ENCODE results near the gene HVCN1.
"Not testable (repeated sequence)": the region's sequence is repeated elsewhere in the genome, so short reads cannot be mapped to it uniquely, and the experiment has no call there.

Gene HVCN1, protein sequence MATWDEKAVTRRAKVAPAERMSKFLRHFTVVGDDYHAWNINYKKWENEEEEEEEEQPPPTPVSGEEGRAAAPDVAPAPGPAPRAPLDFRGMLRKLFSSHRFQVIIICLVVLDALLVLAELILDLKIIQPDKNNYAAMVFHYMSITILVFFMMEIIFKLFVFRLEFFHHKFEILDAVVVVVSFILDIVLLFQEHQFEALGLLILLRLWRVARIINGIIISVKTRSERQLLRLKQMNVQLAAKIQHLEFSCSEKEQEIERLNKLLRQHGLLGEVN

DNA sequence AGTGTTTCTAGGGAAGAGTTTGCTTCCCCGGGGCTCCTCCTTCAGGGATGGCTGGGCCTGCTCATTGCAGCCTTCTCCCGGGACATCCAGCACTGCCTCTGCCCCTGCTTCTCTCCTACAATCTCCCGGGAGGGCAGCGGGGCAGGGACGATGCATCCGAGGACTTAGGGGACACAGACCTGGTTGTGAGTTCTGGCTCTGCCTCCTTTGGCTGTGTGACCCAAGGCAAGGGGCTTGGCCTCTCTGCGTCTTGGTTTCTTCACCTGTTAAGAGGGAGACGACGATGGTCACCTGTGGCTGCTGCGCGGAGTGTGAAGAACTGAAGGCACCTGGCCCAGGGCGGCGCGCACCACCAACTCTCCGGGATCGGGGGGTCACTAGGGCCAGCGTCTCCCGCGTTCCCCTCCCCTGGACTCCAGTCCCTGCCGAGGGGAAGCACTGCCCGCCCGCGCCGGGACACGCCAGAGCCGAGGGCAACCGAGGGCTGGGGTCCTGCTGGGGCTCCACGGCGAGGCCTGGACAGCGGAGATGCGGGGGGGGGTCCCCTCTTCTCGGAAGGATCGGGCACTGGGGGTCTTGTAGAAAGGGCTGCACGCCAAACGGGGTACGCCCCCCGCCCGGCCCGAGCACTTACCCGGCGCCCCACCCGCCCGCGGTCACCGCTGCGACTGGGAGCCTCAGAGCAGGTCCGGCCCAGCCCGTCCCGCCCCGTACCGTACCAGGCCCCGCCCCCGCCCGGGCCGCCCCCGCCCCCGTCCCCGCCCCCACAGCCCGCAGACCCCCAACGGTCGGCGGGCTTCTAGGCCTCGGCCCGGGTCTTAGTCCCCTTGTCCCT, at the start of gene HVCN1:
Gene HVCN1 (minus strand): TSS at position 670 of the 835 bp plus-strand sequence. CDS start 5,870 bp downstream, outside the sequence.
- no peak for DNase-seq (ENCODE audit: low spot score)

GRCh38 chr12:110737532-110737931, 48.6 kb upstream of the HVCN1 start:
- DNase-seq (ENCODE audit: low spot score) (no peak), FAIRE-seq (no peak)

More for the DNA sequence above, at the start of gene HVCN1:
- no peak for FAIRE-seq

DNA sequence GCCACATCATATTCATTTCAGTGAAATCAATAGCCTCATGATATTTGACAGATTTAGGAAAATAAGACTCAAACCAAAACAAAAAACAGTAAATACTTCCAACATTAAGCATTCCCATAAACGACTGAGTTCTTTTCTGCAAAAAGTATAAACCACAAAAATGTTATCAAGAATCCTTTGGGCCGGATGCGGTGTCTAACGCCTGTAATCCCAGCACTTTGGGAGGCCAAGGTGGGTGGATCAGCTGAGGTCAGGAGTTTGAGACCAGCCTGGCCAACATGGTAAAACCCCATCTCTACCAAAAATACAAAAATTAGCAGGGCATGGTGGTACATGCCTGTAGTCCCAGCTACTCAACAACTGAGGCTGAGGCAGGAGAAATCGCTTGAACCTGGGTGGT, 48.1 kb upstream of the HVCN1 start:
- not testable (repeated sequence) for DNase-seq (ENCODE audit: low spot score); FAIRE-seq

DNA sequence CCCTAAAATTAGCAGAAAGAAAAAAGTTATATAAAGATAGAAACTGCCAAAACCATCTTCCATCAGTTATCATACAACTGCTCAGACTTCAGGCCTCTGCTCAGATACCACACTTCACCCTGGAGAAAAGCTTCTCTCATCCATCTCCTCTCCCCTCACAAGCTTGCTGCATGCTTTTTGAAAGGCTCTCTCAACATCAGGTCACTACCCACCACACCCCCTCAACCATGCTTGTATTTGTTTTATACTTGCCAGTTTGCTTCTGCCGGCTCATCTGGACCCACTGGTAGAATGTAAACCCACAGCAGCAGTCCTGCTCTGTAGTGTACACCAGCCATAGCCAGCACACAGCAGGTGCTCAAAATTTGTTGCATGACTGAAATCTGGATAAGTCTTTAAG, 45.0 kb upstream of the HVCN1 start:
- no peak for FAIRE-seq
- no peak for DNase-seq (ENCODE audit: low spot score)

GRCh38 chr12:110733089-110733715, 44.3 kb upstream of the HVCN1 start:
- DNase-seq (ENCODE audit: low spot score) (no peak), FAIRE-seq (no peak)

- no peak for FAIRE-seq
- no peak for DNase-seq (ENCODE audit: low spot score)
Measured at GRCh38 chr12:110732572-110732971, 43.7 kb upstream of the HVCN1 start.

DNA sequence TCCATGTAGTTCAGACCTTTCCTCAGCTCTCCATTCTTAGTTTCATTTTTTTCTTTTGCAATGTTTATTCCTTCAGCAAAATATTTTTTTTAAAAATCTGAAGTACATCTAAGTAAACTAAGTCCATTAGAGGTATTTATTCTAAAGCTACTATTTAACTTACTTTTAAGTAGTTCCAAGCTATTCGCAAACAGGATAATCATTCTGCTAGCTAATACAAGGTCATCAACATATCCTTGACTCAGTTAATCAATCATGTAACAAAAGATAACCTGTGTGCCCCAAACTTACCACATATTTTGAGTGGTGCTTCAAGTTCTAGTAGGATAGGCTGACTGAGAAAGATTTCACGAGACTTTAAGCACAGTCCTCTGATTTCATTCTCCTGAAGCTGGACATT, 42.6 kb upstream of the HVCN1 start:
- no peak for FAIRE-seq

DNA sequence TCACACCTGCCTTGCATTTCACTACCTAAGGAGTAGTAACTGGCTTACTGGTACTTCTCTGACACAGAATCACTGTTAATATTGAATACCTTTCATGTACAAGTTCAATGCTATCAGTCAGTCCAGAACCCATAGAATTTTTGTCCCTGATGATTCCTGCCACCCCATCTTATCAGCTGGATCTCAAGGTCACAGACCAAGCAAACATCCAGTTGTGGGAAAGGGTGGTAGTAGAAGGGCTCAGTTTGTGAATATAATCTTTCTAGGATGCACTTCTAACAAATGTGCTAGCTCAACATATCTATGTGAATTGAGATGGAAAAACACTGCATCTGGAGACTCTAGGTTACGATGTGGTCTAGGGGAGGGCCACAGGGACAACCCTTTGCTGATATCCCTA, 39.7 kb upstream of the HVCN1 start:
- FAIRE-seq = no peak

More for the DNA sequence above, 42.6 kb upstream of the HVCN1 start:
- no peak for DNase-seq (ENCODE audit: low spot score)

DNA sequence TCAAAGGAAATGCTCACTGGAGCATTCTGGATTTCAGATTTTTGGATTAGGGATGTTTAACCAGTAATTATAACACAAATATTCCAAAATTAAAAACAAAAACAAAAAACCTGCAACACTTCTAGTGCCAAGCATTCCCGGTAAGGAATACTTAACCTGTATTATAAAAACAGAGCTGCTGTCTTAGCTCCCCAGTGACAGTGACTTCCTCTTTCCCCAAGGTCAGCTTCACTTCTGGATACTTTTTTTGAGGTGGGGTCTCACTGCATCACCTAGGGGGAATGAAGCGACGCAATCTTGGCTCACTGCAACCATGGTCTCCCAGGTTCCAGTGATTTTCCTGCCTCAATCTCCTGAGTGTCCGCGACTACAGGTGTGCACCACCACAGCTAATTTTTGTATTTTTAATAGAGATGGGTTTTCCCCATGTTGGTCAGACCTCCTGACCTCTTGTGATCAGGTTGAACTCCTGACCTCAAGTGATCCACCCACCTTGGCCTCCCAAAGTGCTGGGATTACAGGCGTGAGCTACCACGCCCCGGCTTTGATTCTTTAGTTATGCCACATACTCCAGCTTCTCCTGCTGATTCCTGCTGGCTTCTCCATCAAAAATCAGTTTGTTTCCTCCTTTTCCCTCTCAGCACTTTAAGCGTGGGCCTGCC, 37.9 kb upstream of the HVCN1 start:
- FAIRE-seq (no peak), DNase-seq (ENCODE audit: low spot score) (no peak)

More for the DNA sequence above, 39.7 kb upstream of the HVCN1 start:
- DNase-seq (ENCODE audit: low spot score) = no peak

GRCh38 chr12:110726028-110726427, 37.1 kb upstream of the HVCN1 start:
- DNase-seq (ENCODE audit: low spot score) (no peak), FAIRE-seq (no peak)

GRCh38 chr12:110725267-110725666, 36.4 kb upstream of the HVCN1 start:
- no peak for FAIRE-seq
- DNase-seq (ENCODE audit: low spot score) = no peak

GRCh38 chr12:110722892-110723291, 34.0 kb upstream of the HVCN1 start:
- not testable (repeated sequence) for DNase-seq (ENCODE audit: low spot score); FAIRE-seq

GRCh38 chr12:110721570-110721969, 32.7 kb upstream of the HVCN1 start:
- FAIRE-seq (no peak), DNase-seq (ENCODE audit: low spot score) (no peak)

DNA sequence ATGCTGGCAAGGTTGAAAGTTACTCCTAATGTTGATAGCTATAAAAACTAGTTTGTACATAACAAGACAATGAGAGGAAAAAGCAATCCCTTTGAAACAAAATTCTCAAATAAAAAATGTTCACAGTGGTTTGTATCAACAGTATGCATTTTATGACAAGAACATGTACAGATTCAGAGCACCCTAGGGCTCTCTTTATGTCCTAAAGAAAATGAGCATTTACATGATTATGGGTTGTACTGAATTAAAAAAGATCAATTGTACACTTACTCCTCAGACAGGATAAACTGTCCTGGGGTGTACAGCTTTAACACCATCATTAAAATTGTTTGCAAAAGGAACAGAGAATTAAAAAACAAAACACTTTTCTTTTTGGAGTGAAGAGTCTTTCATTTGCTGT, 31.6 kb upstream of the HVCN1 start:
- FAIRE-seq (no peak), DNase-seq (ENCODE audit: low spot score) (no peak)

DNA sequence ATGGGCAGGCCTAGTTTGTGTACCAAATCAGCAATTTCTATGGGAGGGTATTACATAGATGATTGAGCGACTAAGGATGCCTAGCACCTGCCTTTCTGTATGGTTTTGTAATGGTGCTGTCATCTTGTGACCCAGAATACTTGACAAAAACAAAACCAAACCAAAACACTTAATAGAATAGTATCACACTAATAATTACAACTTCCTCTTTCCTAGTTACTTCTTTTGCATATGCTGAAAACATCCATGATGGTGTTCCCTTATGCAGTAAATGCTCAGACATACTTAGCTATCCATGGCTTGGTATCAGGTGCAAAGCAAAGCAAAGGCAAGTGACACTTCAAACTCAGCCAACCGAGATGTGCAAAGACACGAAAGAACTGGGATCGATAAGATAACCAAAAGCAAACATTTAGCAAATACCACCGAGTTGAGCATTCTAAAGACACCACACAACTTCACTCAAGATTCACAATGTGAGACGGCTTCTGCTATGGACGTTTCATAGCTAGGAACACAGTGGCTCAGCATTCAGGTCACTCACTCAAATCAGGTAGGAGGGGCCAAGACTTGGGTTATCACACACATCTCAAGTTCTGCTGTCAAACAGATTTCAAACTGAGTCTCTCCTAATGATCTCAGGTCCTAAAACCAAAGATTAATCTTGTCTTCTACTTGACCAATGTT, 29.4 kb upstream of the HVCN1 start:
- FAIRE-seq (no peak), DNase-seq (ENCODE audit: low spot score) (no peak)

- DNase-seq (ENCODE audit: low spot score) (no peak), FAIRE-seq (no peak)
Measured at GRCh38 chr12:110717037-110717436, 28.1 kb upstream of the HVCN1 start.

GRCh38 chr12:110708917-110709316, 20.0 kb upstream of the HVCN1 start:
- FAIRE-seq (no peak), DNase-seq (ENCODE audit: low spot score) (no peak)

DNA sequence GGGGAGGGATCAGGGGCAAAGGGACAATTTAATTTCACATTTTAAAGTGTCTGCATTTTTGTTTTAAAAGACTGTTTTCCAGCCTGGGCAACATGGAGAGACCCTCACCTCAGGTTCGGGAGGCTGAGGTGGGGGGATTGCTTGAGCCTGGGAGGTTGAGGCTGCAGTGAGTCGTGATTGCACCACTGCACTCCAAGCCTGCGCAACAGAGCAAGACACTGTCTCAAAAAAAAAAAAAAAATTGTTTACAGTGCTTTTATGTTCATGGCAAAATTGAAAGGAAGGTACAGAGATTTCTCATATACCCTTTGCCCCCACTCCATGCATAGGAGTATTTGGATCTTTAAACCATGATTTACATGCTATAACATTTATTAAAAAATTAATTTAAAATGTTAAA, 16.4 kb upstream of the HVCN1 start:
- DNase-seq (ENCODE audit: low spot score) = no peak
- no peak for FAIRE-seq

DNA sequence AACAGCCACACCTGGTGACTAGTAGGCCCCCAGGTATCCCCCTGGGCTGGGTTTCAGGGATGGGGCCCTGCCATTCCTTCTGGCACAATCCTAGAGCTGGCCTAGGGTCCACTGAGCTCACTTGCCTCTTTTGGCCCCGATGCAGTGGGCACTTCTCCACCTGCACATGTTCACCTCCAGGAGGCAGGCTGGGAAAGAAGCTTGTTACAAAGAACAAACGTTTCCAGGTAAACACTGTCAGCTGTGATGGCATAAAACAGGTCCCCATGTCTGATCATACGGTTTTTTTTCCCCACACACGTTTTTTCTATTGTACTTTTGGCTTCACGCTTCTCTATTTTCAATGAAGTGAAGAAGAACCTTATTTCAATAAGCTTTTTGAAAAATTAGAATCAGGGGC, 15.8 kb upstream of the HVCN1 start:
- FAIRE-seq = no peak
- no peak for DNase-seq (ENCODE audit: low spot score)

DNA sequence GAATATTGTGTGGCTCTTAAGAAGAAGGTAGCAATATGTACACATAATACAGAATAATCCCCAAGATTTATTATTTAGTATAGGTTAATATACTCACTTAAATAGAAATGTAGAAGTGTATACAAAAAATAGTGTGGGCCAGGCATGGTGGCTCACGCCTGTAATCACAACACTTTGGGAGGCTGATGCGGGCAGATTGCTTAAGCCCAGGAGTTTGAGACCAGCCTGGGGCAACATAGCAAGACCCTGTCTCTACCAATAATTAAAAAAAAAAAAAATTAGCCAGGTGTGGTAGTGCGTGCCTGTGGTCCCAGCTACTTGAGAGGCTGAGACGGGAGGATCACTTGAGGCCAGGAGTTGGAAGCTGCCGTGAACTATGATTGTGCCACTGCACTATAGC, 15.3 kb upstream of the HVCN1 start:
- no peak for DNase-seq (ENCODE audit: low spot score)

GRCh38 chr12:110702081-110702480, 13.2 kb upstream of the HVCN1 start:
- FAIRE-seq = no peak

More for the DNA sequence above, 15.3 kb upstream of the HVCN1 start:
- FAIRE-seq = no peak

More at GRCh38 chr12:110702081-110702480, 13.2 kb upstream of the HVCN1 start:
- DNase-seq (ENCODE audit: low spot score) = no peak
